ENCODE data around the gene WFS1.
A peak's percentile ranks its signal among the peaks of the same experiment; 100 is the strongest.

Gene WFS1

DNA sequence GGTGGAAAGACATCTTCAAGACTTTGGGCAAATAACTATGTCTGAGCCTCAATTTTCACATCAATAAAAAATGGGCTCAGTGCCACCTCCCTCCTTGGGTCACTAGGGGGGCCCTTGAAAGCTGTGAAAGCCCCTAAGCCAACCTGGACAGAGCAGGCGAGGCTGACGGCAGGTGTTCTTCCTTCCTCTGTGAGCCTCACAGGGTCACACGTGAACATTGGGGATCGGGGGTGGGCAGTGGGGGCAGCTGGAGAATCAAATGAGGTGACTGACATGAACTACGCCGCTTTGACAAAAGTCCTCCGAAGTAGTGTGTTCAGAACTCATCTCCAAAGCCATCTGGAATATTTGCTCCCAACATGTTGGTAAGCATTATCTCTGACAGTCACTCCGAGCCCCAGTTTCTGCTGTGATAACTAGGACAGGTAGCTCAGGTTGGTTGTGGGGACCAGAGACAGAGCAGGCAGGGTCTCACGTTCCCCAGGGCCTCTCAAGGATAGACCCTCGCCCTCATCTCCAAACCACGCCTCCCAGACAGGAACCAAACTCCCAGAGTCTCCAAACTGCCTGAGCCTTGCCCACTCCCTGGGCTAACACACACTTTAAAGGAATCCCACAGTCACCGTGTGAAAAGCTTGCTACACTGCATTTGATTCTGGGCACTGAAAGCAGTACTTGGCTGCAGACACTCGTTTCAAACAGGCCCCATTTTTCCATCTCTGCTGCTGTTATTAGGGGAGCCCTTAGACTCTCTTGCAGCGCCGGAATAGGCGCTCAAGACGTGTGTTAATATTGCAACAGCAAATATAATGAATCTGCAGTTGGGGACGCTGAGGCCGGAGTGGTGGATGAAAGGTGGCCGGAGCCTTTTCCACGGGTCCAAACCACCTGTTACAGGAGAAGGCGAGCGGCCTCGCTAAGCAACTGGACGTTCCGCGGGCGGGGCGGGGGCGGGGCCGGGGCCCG is 717 bp upstream of the WFS1 start:
- TF ChIP-seq, protein P1, sequence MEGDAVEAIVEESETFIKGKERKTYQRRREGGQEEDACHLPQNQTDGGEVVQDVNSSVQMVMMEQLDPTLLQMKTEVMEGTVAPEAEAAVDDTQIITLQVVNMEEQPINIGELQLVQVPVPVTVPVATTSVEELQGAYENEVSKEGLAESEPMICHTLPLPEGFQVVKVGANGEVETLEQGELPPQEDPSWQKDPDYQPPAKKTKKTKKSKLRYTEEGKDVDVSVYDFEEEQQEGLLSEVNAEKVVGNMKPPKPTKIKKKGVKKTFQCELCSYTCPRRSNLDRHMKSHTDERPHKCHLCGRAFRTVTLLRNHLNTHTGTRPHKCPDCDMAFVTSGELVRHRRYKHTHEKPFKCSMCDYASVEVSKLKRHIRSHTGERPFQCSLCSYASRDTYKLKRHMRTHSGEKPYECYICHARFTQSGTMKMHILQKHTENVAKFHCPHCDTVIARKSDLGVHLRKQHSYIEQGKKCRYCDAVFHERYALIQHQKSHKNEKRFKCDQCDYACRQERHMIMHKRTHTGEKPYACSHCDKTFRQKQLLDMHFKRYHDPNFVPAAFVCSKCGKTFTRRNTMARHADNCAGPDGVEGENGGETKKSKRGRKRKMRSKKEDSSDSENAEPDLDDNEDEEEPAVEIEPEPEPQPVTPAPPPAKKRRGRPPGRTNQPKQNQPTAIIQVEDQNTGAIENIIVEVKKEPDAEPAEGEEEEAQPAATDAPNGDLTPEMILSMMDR (IDR thresholded peaks at IDR 0.05; ENCODE audit: insufficient read depth, low read depth, low read length, missing control alignments): no peak
- DNase-seq (ENCODE audit: low read depth): no peak
- H3K4me3 ChIP-seq (ENCODE audit: low read length): peak overlapping the region; percentile 26

DNA sequence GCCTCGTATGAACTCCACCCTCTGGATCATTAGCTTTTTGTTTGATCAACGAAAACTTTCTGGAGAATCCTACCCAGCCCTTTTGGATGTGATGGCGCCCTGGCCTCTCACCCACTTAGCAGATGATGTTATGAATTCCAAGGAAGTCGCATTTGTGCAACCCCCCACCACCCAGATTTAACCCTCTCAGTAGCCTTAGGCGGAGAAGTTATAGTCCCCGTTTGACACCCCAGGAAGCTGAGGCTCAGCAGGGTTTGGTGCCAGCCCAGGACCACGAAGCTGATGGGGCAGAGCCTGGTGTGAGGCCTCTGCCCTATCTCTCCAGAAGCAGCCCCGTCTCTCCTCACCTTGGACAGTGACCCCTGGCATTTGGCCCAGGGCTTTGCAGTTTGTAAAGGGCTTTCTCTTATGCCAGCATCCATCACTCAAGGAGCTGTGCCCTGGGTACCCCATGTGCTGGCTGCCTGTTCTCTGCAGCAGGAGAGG is 1.0 kb downstream of the WFS1 start:
- peak overlapping the region; percentile 23 for H3K4me3 ChIP-seq (ENCODE audit: low read length)
- TF ChIP-seq, protein P1 (IDR thresholded peaks at IDR 0.05; ENCODE audit: insufficient read depth, low read depth, low read length, missing control alignments): no peak
- no peak for DNase-seq (ENCODE audit: low read depth)

DNA sequence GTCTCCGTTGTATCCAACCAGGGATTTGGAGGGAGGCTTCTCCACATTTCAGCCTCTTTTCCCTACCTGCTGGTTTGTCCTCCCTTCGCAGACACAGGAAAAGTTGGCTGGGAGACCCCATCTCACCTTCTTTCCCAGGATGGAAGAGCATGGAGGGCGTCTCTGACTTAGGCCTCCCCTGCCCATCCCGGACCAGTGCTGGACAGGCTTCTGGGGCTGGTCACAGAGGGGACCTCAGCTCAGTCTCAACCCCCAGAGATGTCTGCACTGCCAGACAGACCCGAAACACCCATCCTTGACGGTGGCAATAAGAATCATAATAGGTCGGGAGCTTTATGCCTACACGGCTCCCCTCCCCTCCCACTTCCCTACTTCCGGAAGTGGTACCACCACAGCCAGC is 1.6 kb downstream of the WFS1 start:
- DNase-seq (ENCODE audit: low read depth): no peak
- TF ChIP-seq, protein P1 (IDR thresholded peaks at IDR 0.05; ENCODE audit: insufficient read depth, low read depth, low read length, missing control alignments): no peak
- no peak overlapping the region for H3K4me3 ChIP-seq (ENCODE audit: low read length)

DNA sequence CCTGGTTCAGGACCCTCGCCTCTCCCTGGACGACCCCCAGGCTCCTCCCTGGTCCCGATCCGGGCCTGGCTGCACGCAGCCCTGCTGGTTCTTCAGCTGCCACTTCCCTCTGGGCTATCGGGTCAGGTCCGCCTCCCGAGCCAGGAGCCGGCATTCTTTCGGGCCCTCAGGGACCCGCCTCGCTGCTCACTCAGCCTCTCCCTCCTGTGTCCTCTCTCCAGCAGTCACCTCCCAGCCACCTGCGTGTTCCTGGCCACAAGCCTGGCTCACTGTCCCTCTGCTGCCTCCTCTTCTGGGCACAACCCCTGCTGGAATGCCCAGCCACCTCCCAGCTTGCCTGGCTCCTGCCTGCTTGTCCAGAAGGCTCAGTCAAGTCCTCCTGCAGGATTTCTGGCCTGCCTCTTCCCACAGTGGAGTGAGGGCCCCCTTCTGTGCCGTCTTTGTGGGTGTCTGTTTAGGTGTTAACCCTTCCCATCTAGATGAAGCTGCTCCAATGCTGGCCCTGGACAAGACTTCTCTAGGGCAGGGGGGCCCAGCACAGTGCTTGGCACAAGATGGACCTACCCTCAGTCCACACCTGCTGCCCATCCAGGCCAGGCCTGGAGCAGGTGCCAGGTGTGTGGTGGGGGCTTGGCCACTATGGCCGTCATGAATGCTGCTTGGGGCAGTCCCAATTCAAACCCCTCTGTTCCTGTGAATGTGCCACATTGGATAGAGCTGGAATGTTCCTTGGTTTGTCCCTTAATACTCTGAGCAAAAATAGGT is 2.2 kb downstream of the WFS1 start:
- DNase-seq (ENCODE audit: low read depth): no peak
- TF ChIP-seq, protein P1 (IDR thresholded peaks at IDR 0.05; ENCODE audit: insufficient read depth, low read depth, low read length, missing control alignments): no peak
- no peak overlapping the region for H3K4me3 ChIP-seq (ENCODE audit: low read length)

DNA sequence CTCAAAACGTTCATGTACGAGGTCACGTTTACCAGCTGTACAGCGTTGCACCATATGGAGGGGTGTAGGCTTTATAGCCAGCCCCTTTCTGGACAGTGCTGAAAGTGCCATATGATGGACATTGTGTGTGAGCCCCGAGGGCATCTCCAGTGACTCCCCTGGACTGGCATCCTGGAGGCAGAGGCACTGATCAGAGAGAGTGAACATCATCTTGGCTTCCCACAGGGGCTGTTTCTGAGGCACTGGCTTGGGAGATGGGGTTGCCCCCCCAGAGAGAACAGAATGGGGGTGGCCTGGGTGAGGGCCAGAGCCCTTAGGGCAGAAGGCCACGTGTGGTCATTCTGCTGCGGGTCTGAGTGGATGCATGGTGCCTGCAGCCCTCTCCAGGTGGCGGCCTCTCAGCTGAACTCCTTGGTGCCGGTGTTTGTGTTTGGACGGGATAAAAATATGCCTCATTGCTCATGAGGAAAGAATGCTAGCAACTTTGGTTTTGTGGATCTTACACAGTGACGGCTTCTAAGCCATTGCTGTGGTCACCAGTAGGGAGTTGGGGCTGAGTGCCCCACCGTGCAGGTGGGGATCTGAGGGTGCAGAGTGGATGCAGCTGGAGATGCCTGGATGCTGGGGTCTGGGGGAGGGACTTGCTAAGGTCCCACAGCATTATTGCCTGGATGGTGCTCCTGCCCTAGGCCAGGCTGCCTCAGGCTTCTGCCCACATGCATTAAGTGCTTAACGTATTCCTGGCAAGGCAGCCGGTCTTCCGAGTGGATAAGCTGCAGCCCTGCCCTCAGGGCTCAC is 3.4 kb downstream of the WFS1 start:
- no peak overlapping the region for H3K4me3 ChIP-seq (ENCODE audit: low read length)
- DNase-seq (ENCODE audit: low read depth): peak; percentile 57
- TF ChIP-seq, protein P1 (IDR thresholded peaks at IDR 0.05; ENCODE audit: insufficient read depth, low read depth, low read length, missing control alignments): no peak

DNA sequence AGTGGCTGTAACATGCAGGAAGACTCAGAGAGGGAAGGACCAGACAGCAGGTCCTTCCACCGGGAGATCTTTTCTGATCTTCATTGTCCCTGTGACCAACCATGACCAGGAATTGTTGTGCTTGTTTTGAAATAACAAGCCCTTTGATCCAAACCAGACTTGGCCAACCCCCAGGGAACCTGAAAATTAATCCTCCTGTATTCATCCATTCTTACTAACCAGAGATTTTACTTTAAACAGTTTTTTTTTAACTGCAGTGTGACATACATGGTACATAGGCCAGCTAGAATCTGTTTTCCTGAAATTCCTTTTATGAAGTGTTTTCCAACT is 4.0 kb downstream of the WFS1 start:
- H3K4me3 ChIP-seq (ENCODE audit: low read length): no peak overlapping the region
- no peak for DNase-seq (ENCODE audit: low read depth)
- TF ChIP-seq, protein P1 (IDR thresholded peaks at IDR 0.05; ENCODE audit: insufficient read depth, low read depth, low read length, missing control alignments): no peak

Data from epithelial cell of esophagus (primary cell).